Ovary (tissue), 1 donor: Measurements from ENCODE around the gene TNFRSF1A.

Experiments
- EP300 ChIP-seq: sonication (generic); formaldehyde crosslinking; IDR thresholded peaks from one replicate; pipeline ENCODE4 v1.6.1; 2017; ENCODE audit warnings: antibody characterized with exemption
- POLR2A ChIP-seq: fragments of 450-650 bp; IDR thresholded peaks from one replicate; pipeline ENCODE4 v1.6.1; 2017; ENCODE audit warnings: antibody characterized with exemption, mild to moderate bottlenecking, moderate library complexity

DNA sequence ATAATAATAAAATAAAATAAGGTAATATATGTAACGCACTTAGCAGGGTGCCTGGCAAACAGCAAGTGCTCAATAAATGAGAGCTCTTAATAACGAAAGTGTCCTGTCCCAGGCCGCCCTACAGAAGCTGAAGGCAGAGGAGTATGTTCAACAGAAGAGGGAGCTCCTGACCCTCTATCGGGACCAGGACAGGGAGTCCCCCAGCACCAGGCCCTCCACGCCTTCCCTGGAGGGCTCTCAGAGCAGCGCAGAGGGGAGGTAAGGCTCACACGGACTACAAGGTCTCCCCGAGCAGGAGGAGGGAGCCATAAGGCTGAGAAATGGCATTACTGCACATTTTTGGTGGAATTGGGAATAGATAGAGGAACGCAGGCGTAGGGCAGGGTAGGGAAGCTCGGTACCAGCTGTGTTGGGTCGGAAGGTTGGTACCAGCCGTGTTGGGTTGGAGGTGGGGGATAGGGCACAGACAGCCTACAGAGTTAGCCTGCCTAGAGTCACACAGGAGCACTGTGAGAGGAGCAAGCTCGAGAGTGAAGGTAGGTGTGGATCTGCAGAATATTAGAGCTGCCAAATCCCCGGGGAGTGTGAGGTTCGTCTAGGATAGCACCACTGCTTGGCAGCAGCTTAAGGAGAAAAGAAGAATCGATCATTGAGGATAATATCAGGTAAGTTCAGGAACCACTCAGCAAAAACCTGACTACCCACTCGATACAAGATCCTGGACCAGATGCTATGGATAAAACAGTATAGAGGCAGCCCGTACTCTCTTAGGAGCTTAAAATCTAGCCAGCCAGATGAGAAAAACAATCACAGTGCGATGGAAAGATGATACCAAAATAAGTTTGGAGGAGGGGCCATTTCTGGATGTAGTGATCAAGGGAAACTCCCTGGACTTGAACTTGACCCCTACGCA lies 15.3 kb downstream of the TNFRSF1A start:
- TF ChIP-seq POLR2A (no peak), EP300 (no peak)
